Body of pancreas (tissue), 4 donors: Measurements from ENCODE around the gene TNNI2. TPM values are rescaled to one million over a fixed set of nuclear protein-coding genes. Genes with fewer than 3 reads are reported as not detected.
"Not testable (repeated sequence)": the region's sequence is repeated elsewhere in the genome, so short reads cannot be mapped to it uniquely, and the experiment has no call there.

Source experiments
- ATAC-seq: fragments of 150-250 bp; one replicate; pipeline ENCODE4 v1.9.1; 2016
- DNase-seq, 4 donors: peaks; one replicate each; pipeline ENCODE4 v3.0.0-alpha.2; 2019
- H3K27ac ChIP-seq, 4 donors: fragments of 200-600 bp; sonication (generic); 1 replicate in 3 of 4; 2 replicates in 1 of 4; pipeline versions ENCODE4 v1.5.1 to v1.6.1; 2016 to 2019; ENCODE audit warnings: mild to moderate bottlenecking in 1 of 4, mixed read lengths in 1 of 4, moderate library complexity in 1 of 4
- H3K27me3 ChIP-seq, 2 donors: fragments of 200-600 bp; sonication (generic); one replicate each; pipeline ENCODE4 v1.6.0; 2016; ENCODE audit warnings: mild to moderate bottlenecking in 1 of 2
- H3K36me3 ChIP-seq, 2 donors: fragments of 200-600 bp; sonication (generic); replicated peaks in 1 of 2; 2 replicates each; pipeline ENCODE4 v1.5.1; 2016; ENCODE audit warnings: low read depth in 2 of 2; ENCODE audit not compliant: insufficient read depth in 1 of 2
- H3K4me1 ChIP-seq: fragments of 200-600 bp; sonication (generic); one replicate; pipeline ENCODE4 v1.6.0; 2016
- H3K4me3 ChIP-seq, 2 donors: fragments of 200-600 bp; sonication (generic); 1 replicate in 1 of 2; 2 replicates in 1 of 2; pipeline ENCODE4 v1.5.1; 2016 to 2019
- H3K9me3 ChIP-seq, 3 donors: fragments of 200-600 bp; sonication (generic); 1 replicate in 2 of 3; 2 replicates in 1 of 3; pipeline ENCODE4 v1.5.1; 2016
- CTCF ChIP-seq, 7 experiments: fragments of 450-650 bp in 4 of 7; fragments of 200-600 bp in 3 of 7; sonication (generic) in 3 of 7; IDR thresholded peaks; one replicate each; pipeline ENCODE4 v1.5.1; 2016 to 2019; ENCODE audit warnings: antibody characterized with exemption in 7 of 7
- POLR2A ChIP-seq, 3 donors: fragments of 450-650 bp; IDR thresholded peaks; one replicate each; pipeline ENCODE4 v1.6.1; 2016; ENCODE audit warnings: antibody characterized with exemption in 3 of 3, mild to moderate bottlenecking in 2 of 3
- WGBS, 2 donors: methylation state at CpG; one replicate each; pipeline ENCODE4 v1.1.5; 2017; 5-methylcytosine and 5-hydroxymethylcytosine counted together
- intact Hi-C: fragments of 100-400 bp; cut with DNase I; formaldehyde crosslinking; loops from one replicate; pipeline ENCODE4 v1.15.1; 2023
- total RNA-seq, 2 donors: library from RNA; depleted of rRNA; stranded (reverse); fragments of >200 nt; gene quantifications; one replicate each; pipeline ENCODE4 v1.1.0, GENCODE V29; 2016

TNNI2 gene
- total RNA-seq, 2 donors from 2014 or later, result 3.4 to 3.6 TPM

DNA sequence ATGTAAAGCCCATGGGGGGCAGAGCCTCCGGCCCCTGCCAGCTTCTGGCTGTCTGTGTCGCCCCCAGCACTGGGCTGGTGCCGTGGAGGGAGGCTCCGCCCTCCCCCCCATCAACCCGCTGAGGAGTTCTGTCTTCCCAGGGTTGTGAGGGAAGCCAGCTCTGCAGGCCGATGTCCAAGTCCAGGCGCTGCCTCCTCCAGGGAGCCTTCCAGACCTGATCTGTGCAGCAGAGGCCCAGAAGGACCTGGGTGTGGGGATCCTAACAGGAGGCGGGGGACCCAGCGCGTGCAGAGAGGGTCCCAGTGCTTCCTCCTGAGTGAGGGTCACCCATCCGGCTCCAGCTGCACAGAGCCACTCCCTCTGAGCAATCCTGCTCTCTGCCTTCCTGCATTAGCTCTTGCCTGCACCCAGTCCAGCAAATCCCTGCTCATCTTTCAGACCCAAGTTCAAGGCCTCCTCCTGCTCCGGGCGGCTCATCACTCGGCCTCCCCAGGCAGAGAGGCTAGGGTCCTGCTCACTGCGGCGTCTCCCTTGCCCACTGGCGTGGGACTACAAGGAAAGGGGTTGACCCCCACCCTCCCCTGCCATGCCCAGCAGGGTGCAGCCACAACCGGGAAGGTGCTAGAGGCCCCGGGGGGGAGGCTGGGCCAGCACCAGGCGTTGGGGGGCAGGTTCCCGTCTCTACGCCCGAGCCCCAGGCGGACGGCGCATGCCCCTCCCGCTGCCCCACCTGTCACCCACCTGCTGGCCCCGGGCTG is 36.5 kb downstream of the TNNI2 start:
- 68 to 71% methylated on average over 15 to 27 of the region's 28 CpGs for WGBS, 2 donors
- H3K4me3 ChIP-seq, result no peak overlapping the region
- no peaks in the 10 kb centered on the region for H3K9me3 ChIP-seq
- ATAC-seq (no peak), DNase-seq (peak in 1 of 4 donors; percentile 5)
- peaks cover 28% of the 10 kb centered on the region for H3K4me1 ChIP-seq
- no peaks in the 10 kb centered on the region for H3K27me3 ChIP-seq
- TF ChIP-seq POLR2A (IDR thresholded peaks at IDR 0.05) (no peak), CTCF (IDR thresholded peaks at IDR 0.05) (no peak)
- H3K27ac ChIP-seq, result no peak overlapping the region
- no peaks in the 10 kb centered on the region for H3K36me3 ChIP-seq
- intact Hi-C loops, result loop anchor here (5.0 kb wide), 1 partner anchor 48 kb away; no protein-coding TSS in a partner anchor

GRCh38 chr11:1875851-1876301 is 37.1 kb downstream of the TNNI2 start:
- H3K27me3 ChIP-seq, H3K9me3 ChIP-seq, H3K36me3 ChIP-seq, ATAC-seq, H3K4me3 ChIP-seq: not testable (repeated sequence)
- H3K27ac ChIP-seq, result peak overlapping the region in 1 of 4 donors; percentile 0
- WGBS, 2 donors, result 40 to 76% methylated on average over 2 to 13 of the region's 13 CpGs
- DNase-seq, result peak in 1 of 4 donors; percentile 4
- intact Hi-C loops, result loop anchor here (5.0 kb wide), 1 partner anchor 49 kb away; no protein-coding TSS in a partner anchor
- H3K4me1 ChIP-seq, result peaks cover 22% of the 10 kb centered on the region

DNA sequence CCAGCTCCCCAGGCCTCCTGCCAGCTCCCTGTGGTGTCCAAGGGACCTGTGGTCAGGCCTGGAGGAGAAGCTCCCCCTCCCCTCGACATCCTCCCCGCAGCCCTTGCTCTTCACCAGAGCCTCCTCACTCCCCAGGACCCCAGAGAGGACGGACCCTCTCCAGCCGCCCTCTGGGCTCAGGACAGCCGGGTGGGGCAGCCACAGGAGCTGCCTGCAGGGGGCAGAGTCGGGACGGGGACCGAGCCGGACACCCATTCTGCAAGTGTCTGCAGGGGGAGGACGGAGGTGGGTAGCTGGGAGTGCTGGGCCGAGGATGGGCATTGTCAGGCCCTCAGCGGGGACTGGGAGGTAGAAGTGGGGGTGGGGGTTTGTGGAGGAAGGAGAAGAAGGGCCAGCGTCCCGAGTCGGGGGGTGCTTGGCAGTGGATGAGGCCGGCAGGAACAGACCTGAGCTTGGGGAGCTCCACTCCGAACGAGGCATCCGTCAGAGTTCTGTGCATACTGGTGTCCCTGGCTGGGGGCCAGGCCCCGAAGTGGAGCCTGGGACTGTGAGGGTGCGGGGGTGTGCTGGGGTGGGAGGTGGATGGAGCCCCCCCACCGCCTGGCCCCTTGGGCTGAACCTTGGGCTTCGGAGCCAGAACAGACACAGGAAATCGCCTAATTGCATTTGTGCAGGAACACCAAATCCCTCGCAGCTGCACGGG is 37.7 kb downstream of the TNNI2 start:
- peak overlapping the region in 1 of 4 donors; percentile 0 for H3K27ac ChIP-seq
- H3K27me3 ChIP-seq, result no peaks in the 10 kb centered on the region
- WGBS, 2 donors, result 36 to 45% methylated on average over 17 to 26 of the region's 26 CpGs
- no peak overlapping the region for H3K4me3 ChIP-seq
- DNase-seq (peak; percentile 43 to 59 (median 54)), ATAC-seq (no peak)
- TF ChIP-seq POLR2A (IDR thresholded peaks at IDR 0.05) (no peak), CTCF (IDR thresholded peaks at IDR 0.05) (peak; percentile 20 to 53 (median 46))
- no peaks in the 10 kb centered on the region for H3K9me3 ChIP-seq
- H3K4me1 ChIP-seq, result peaks cover 18% of the 10 kb centered on the region
- H3K36me3 ChIP-seq, result no peaks in the 10 kb centered on the region
- intact Hi-C loops, result loop anchor here (5.0 kb wide), 1 partner anchor 49 kb away; no protein-coding TSS in a partner anchor

- peak; percentile 44 to 70 (median 58) for DNase-seq
- intact Hi-C loops, result loop anchor here (5.0 kb wide), 1 partner anchor 50 kb away; no protein-coding TSS in a partner anchor
- no peaks in the 10 kb centered on the region for H3K9me3 ChIP-seq
- no peaks in the 10 kb centered on the region for H3K36me3 ChIP-seq
- H3K4me1 ChIP-seq, result peaks cover 27% of the 10 kb centered on the region
- no peak for TF ChIP-seq CTCF (IDR thresholded peaks at IDR 0.05)
- ATAC-seq, result no peak
- WGBS, 2 donors, result 57 to 88% methylated on average over 14 to 31 of the region's 33 CpGs
- H3K27me3 ChIP-seq, result no peaks in the 10 kb centered on the region
- no peak overlapping the region for H3K4me3 ChIP-seq
- peak overlapping the region in 1 of 4 donors; percentile 17 for H3K27ac ChIP-seq
These were observed 38.7 kb downstream of the TNNI2 start for GRCh38 chr11:1877211-1878136.
